HG02588 (cell line): Measurements from ENCODE around the gene HECTD2.
"Not testable (repeated sequence)": the region's sequence is repeated elsewhere in the genome, so short reads cannot be mapped to it uniquely, and the experiment has no call there.

Experiments used
- ATAC-seq: cut with Tn5 transposase; IDR thresholded peaks from one replicate; pipeline ENCODE4 v1.9.1; 2021; ENCODE audit warnings: mild to moderate bottlenecking, moderate library complexity; ENCODE audit not compliant: unreplicated experiment

HECTD2 gene

GRCh38 chr10:91472911-91473310 lies 62.8 kb downstream of the HECTD2 start:
- no peak for ATAC-seq

DNA sequence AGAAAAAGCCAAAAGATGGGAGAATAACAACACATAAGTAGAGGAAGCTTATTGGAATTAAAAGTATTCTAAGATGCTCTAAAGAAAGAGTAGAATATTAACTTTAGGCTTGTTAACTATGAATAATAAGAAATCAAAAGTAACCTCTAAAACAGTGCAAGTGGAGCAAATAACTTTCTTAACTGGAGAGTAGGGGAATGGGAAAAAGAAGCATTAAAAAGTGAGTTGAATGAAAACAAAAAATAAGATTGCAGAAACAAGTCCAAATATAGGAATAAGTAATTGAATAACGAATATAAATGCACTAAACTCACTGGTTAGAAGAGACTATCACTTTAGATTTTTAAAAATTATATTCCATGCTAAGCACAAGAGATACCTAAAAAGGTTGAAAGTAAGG lies 63.9 kb downstream of the HECTD2 start:
- no peak for ATAC-seq

- no peak for ATAC-seq
These were observed 67.1 kb downstream of the HECTD2 start for GRCh38 chr10:91477236-91477635.

DNA sequence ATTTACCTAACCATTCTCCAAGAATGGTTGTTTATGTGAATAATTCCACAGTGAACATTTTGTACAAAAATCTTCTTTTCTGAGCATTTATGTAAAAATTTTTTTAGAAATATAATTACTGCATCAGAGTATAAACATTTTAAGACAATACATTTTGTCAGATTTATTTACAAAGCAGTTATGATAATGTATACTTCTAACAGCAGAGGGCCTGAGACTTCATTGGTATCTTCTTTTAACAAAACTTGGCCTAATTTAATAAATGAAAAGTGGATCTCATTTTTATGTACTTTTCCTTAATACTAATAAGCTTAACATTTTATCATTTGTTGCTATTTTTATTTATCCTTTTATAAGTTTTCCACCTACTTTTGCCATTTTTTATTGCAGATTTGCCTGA lies 69.4 kb downstream of the HECTD2 start:
- ATAC-seq, result no peak

- ATAC-seq, result no peak
These were observed 77.9 kb downstream of the HECTD2 start for GRCh38 chr10:91487911-91488582.

DNA sequence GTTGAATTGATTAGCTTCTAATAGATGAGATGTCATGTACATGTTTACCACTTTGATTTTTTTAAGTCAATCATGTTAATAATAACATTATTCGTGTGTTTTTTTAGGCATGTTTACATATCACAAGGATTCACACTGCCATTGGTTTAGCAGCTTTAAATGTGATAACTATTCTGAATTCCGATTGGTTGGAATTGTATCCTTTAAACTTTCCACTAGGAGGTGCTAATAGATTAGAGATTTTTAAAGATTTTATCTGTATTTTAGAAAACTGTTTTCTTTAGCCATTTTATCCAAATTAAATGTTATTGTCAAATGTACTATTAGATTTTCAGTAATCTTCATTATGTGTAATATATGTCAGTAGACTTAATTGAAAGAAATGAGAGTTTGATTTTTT lies 83.2 kb downstream of the HECTD2 start:
- no peak for ATAC-seq

DNA sequence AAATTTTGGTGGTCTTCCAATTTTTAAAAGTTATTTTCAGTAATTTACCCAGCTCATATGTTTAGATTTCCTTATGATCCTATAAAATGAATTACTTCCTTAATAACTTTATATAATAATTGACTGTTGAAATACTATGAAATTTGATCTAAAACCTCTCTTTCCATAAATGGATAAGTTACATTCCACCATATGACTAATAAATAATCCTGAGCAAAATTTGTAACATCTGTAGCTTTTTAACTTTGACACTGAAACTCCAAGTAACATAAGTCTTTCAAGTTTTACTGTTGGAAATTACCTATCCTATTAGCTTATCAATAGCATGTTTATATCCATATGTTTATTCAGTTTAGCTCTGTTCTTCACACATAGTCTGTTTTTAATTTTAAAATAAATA lies 85.3 kb downstream of the HECTD2 start:
- ATAC-seq, result no peak

- ATAC-seq, result no peak
These were observed 85.9 kb downstream of the HECTD2 start for GRCh38 chr10:91496016-91496415.

GRCh38 chr10:91511549-91512330 lies 101.6 kb downstream of the HECTD2 start:
- ATAC-seq, result no peak

- no peak for ATAC-seq
These were observed 102.3 kb downstream of the HECTD2 start for GRCh38 chr10:91512458-91512857.

- ATAC-seq, result no peak
These were observed 103.7 kb downstream of the HECTD2 start for GRCh38 chr10:91513598-91514424.

- no peak for ATAC-seq
These were observed 104.6 kb downstream of the HECTD2 start for GRCh38 chr10:91514787-91515186.

GRCh38 chr10:91517394-91517793 lies 107.2 kb downstream of the HECTD2 start:
- ATAC-seq, result no peak

- no peak for ATAC-seq
These were observed 109.9 kb downstream of the HECTD2 start for GRCh38 chr10:91519899-91520514.

- no peak for ATAC-seq
These were observed 110.5 kb downstream of the HECTD2 start for GRCh38 chr10:91520661-91521060.

GRCh38 chr10:91521439-91521838 lies 111.3 kb downstream of the HECTD2 start:
- no peak for ATAC-seq

DNA sequence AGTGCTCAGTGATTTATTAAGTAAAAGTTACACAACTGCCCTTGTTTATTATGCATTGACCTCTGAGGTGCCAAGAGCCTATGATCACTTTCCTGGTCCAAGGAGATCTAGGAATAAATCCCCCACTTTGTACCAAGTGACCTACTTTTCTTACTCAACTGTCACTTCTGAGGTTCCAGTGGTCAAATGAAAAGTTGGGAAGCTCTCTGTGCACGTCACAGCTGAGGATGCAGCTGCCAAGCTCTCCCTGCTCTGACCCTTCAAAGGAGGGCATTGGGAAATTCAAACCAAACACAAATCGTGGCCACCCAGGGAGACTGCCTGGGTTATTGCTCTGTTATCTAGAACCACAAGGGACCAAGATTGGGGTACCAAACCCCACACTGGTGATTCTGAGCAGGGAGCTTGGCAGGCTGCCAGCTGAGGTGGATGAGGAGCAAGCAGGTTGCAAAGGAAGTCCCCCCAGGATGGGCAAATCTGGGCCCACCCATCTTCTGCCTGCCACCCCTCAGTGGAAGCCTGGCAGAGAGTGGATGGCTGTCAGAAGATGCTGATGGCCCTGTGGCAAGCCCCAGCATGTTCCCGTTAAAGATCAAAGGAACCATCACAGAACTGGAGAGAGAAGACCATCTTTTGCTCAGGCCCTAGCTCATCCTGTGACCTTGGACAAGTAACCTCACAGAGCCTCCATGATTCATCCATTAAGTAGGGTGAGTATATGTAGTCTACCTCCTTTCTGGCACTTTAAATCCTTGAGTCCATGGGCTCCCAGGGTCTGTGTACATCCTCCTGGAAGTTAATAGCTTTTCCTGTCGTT lies 116.0 kb downstream of the HECTD2 start:
- ATAC-seq, result no peak

GRCh38 chr10:91528080-91528479 lies 117.9 kb downstream of the HECTD2 start:
- ATAC-seq, result no peak

- no peak for ATAC-seq
These were observed 118.6 kb downstream of the HECTD2 start for GRCh38 chr10:91528768-91529167.

DNA sequence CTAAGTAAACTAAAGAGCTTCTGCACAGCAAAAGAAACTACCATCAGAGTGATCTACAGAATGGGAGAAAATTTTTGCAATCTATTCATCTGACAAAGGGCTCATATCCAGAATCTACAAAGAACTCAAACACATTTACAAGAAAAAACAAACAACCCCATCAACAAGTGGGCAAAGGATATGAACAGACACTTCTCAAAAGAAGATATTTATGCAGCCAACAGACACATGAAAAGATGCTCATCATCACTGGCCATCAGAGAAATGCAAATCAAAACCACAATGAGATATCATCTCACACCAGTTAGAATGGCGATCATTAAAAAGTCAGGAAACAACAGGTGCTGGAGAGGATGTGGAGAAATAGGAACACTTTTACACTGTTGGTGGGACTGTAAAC lies 124.6 kb downstream of the HECTD2 start:
- not testable (repeated sequence) for ATAC-seq
